Panc1 (cell line): ENCODE results near the gene UNC50. TPM values are rescaled to one million over a fixed set of nuclear protein-coding genes. Genes with fewer than 3 reads are reported as not detected.
A peak's percentile ranks its signal among the peaks of the same experiment; 100 is the strongest.

Experiments
- ATAC-seq: fragments of 200-7000 bp; cut with Tn5 transposase; 2 replicates; pipeline ENCODE4 v1.9.1; 2020; ENCODE audit warnings: mild to moderate bottlenecking, moderate library complexity
- BruUV-seq: library from RNA; stranded (reverse); fragments of 400-500 nt; replicated peaks from 2 replicates; lab custom pipeline; 2021; lab: Mats Ljungman, UMichigan
- CTCF ChIA-PET: fragments of 300-600 bp; sonication (Branson Sonifier 250); formaldehyde crosslinking; loops from one replicate; lab custom pipeline; 2022; ENCODE audit warnings: antibody characterized with exemption; lab: Charles Lee
- POLR2A ChIA-PET: fragments of 300-600 bp; sonication (Branson Sonifier 250); formaldehyde crosslinking; loops from one replicate; lab custom pipeline; 2022; ENCODE audit warnings: antibody characterized with exemption; lab: Charles Lee
- DNase-seq: peaks from one replicate; pipeline ENCODE4 v3.0.0-alpha.2; 2010; ENCODE audit warnings: low read depth, low spot score
- H3K27ac ChIP-seq: 2 replicates; pipeline ENCODE4 v1.5.1; 2011; ENCODE audit warnings: mild to moderate bottlenecking, low read length, inconsistent platforms
- H3K27me3 ChIP-seq: fragments of 200-500 bp; sonication (Bioruptor generic); 2 replicates; pipeline ENCODE4 v1.6.0; 2014; ENCODE audit warnings: low read length, inconsistent platforms; ENCODE audit not compliant: control insufficient read depth, insufficient read depth
- H3K36me3 ChIP-seq: fragments of 200-500 bp; sonication (Bioruptor generic); 2 replicates; pipeline ENCODE4 v1.5.1; 2014; ENCODE audit warnings: inconsistent platforms, mild to moderate bottlenecking, low read length, moderate library complexity; ENCODE audit not compliant: control insufficient read depth, insufficient read depth
- H3K4me1 ChIP-seq: 2 replicates; pipeline ENCODE4 v1.5.1; 2011; ENCODE audit warnings: inconsistent platforms, mild to moderate bottlenecking, low read length, moderate library complexity; ENCODE audit not compliant: control insufficient read depth, insufficient read depth
- H3K4me3 ChIP-seq, 2 experiments: 2 replicates each; pipeline ENCODE4 v1.5.1; 2011 to 2012; ENCODE audit warnings: low read depth in 2 of 2, low read length in 2 of 2, mild to moderate bottlenecking in 2 of 2, inconsistent platforms in 1 of 2, moderate library complexity in 1 of 2
- H3K9me3 ChIP-seq: fragments of 200-500 bp; sonication (Bioruptor generic); 2 replicates; pipeline ENCODE4 v1.5.1; 2014; ENCODE audit warnings: low read depth, mild to moderate bottlenecking, inconsistent platforms, low read length, moderate library complexity; ENCODE audit not compliant: control insufficient read depth, insufficient read depth
- CTCF ChIP-seq: fragments of 450-650 bp; IDR thresholded peaks from 2 replicates; pipeline ENCODE4 v1.5.1; 2017; ENCODE audit warnings: mild to moderate bottlenecking
- POLR2AphosphoS5 ChIP-seq: IDR thresholded peaks from 2 replicates; pipeline ENCODE4 v1.6.1; 2012; ENCODE audit warnings: mild to moderate bottlenecking, low read depth, low read length, moderate library complexity
- REST ChIP-seq, 2 experiments: IDR thresholded peaks; 2 replicates each; pipeline ENCODE4 v1.6.1; 2011 to 2012; ENCODE audit warnings: low read depth in 2 of 2, control low read depth in 1 of 2, low read length in 1 of 2, mild to moderate bottlenecking in 1 of 2, moderate library complexity in 1 of 2; ENCODE audit not compliant: insufficient read depth in 1 of 2
- SIN3A ChIP-seq: IDR thresholded peaks from 2 replicates; pipeline ENCODE4 v1.6.1; 2012; ENCODE audit warnings: low read depth, mild to moderate bottlenecking, low read length, moderate library complexity, borderline replicate concordance; ENCODE audit not compliant: insufficient read depth
- TCF7L2 ChIP-seq: IDR thresholded peaks from 2 replicates; pipeline ENCODE4 v1.6.1; 2011; ENCODE audit warnings: mild to moderate bottlenecking, low read depth, low read length, inconsistent platforms
- in situ Hi-C: cut with HindIII; loops from 2 replicates; pipeline ENCODE4 v1.10.0; 2016; ENCODE audit warnings: low sequenced_read_pairs, low pct_unique_long_range_greater_than_20kb
- intact Hi-C: fragments of 100-400 bp; cut with micrococcal nuclease; formaldehyde crosslinking; loops from one replicate; pipeline ENCODE4 v1.10.0; 2022; ENCODE audit not compliant: unreplicated experiment
- total RNA-seq: library from RNA; stranded (reverse); gene quantifications from one replicate; pipeline ENCODE4 v1.2.1, GENCODE V29; 2021; ENCODE audit not compliant: unreplicated experiment

The UNC50 gene
- total RNA-seq, 1 experiment from 2014 or later: 43.6 TPM

GRCh38 chr2:98634406-98635092 lies 26.2 kb downstream of the UNC50 start:
- no peak for ATAC-seq
- peak; percentile 53 for TF ChIP-seq CTCF
- TF ChIP-seq TCF7L2: no peak
- TF ChIP-seq REST (IDR thresholded peaks at IDR 0.05; ENCODE audit: insufficient read depth in 1 of 2, low read depth in 2 of 2, low read length in 1 of 2): no peak
- TF ChIP-seq SIN3A: no peak
- TF ChIP-seq POLR2AphosphoS5: no peak

GRCh38 chr2:98637401-98638147 lies 29.2 kb downstream of the UNC50 start:
- H3K4me1 ChIP-seq: no peaks in the 10 kb centered on the region
- intact Hi-C loops (no loop called here), in situ Hi-C loops (no loop called here)
- no peak for DNase-seq
- no peak for TF ChIP-seq SIN3A
- no peak overlapping the region for H3K27ac ChIP-seq
- ChIA-PET CTCF (no interaction called here), POLR2A (no interaction called here)
- no peak overlapping the region for H3K4me3 ChIP-seq
- no peak for ATAC-seq
- no TSS peak for BruUV-seq
- H3K36me3 ChIP-seq: no peaks in the 10 kb centered on the region
- peaks cover 2% of the 10 kb centered on the region; the same call in 1 of the 2 replicates for H3K27me3 ChIP-seq
- no peaks in the 10 kb centered on the region for H3K9me3 ChIP-seq

More at GRCh38 chr2:98634406-98635092, 26.2 kb downstream of the UNC50 start:
- no peaks in the 10 kb centered on the region for H3K9me3 ChIP-seq
- no peak overlapping the region for H3K4me3 ChIP-seq
- H3K27ac ChIP-seq: no peak overlapping the region
- in situ Hi-C loops (no loop called here), intact Hi-C loops (no loop called here)
- DNase-seq: no peak
- no peaks in the 10 kb centered on the region for H3K4me1 ChIP-seq
- BruUV-seq: no TSS peak
- H3K27me3 ChIP-seq: peaks cover 2% of the 10 kb centered on the region; the same call in 1 of the 2 replicates
- H3K36me3 ChIP-seq: no peaks in the 10 kb centered on the region
- ChIA-PET POLR2A (no interaction called here), CTCF (interaction anchor here (0.6 kb wide), 1 partner anchor 203 kb away, joined by 4 read pairs; no protein-coding TSS in a partner anchor)
